GM23338 (cell line): Measurements from ENCODE around the gene NVL. TPM values are rescaled to one million over a fixed set of nuclear protein-coding genes. Genes with fewer than 3 reads are reported as not detected.

Experiments
- ATAC-seq: fragments of 200-7000 bp; cut with Tn5 transposase; 3 replicates; pipeline ENCODE4 v1.9.1; 2020
- DNase-seq: peaks from one replicate; pipeline ENCODE4 v3.0.0-alpha.2; 2015; ENCODE audit warnings: low spot score
- H2AFZ ChIP-seq: fragments of 200-600 bp; sonication (generic); 2 replicates; pipeline ENCODE4 v1.8.0; 2016; ENCODE audit warnings: antibody characterized with exemption, mild to moderate bottlenecking, moderate library complexity
- H3F3A ChIP-seq: fragments of 200-600 bp; sonication (generic); replicated peaks from 2 replicates; pipeline ENCODE4 v1.8.0; 2017; ENCODE audit warnings: antibody characterized with exemption, mixed run types, low read depth
- H3K27ac ChIP-seq: fragments of 200-600 bp; sonication (generic); 2 replicates; pipeline ENCODE4 v1.6.1; 2016; ENCODE audit warnings: low read depth
- H3K27me3 ChIP-seq: fragments of 200-600 bp; sonication (generic); 2 replicates; pipeline ENCODE4 v1.8.0; 2016; ENCODE audit warnings: mild to moderate bottlenecking, mixed run types, moderate library complexity; ENCODE audit not compliant: insufficient read depth
- H3K36me3 ChIP-seq: fragments of 200-600 bp; sonication (generic); 2 replicates; pipeline ENCODE4 v1.8.0; 2016; ENCODE audit warnings: mild to moderate bottlenecking; ENCODE audit not compliant: insufficient read depth
- H3K4me1 ChIP-seq: fragments of 200-600 bp; sonication (generic); 2 replicates; pipeline ENCODE4 v1.8.0; 2016; ENCODE audit warnings: mild to moderate bottlenecking, moderate library complexity; ENCODE audit not compliant: insufficient read depth
- H3K4me2 ChIP-seq: fragments of 200-600 bp; sonication (generic); 2 replicates; pipeline ENCODE4 v1.7.1; 2017; ENCODE audit warnings: mixed run types
- H3K4me3 ChIP-seq: fragments of 200-600 bp; sonication (generic); 2 replicates; pipeline ENCODE4 v1.6.1; 2016; ENCODE audit warnings: mixed run types
- H3K79me2 ChIP-seq: fragments of 200-600 bp; sonication (generic); replicated peaks from 2 replicates; pipeline ENCODE4 v1.8.0; 2017; ENCODE audit warnings: mild to moderate bottlenecking; ENCODE audit not compliant: insufficient read depth
- H3K9me2 ChIP-seq: fragments of 200-600 bp; sonication (generic); 2 replicates; pipeline ENCODE4 v1.8.0; 2017; ENCODE audit not compliant: insufficient read depth
- H4K20me1 ChIP-seq: fragments of 200-600 bp; sonication (generic); replicated peaks from 2 replicates; pipeline ENCODE4 v1.8.0; 2017; ENCODE audit warnings: mild to moderate bottlenecking; ENCODE audit not compliant: insufficient read depth
- H3K27ac Mint-ChIP-seq: 2 replicates; pipeline ENCODE4 v1.8.0; 2020; ENCODE audit warnings: inconsistent platforms, mild to moderate bottlenecking, moderate library complexity, mixed read lengths
- H3K27me3 Mint-ChIP-seq: 3 replicates; pipeline ENCODE4 v1.8.0; 2022; ENCODE audit warnings: low read depth, mild to moderate bottlenecking, moderate library complexity, mixed read lengths, inconsistent platforms; ENCODE audit not compliant: insufficient read depth, poor library complexity
- H3K36me3 Mint-ChIP-seq: 3 replicates; pipeline ENCODE4 v1.8.0; 2021; ENCODE audit warnings: low read depth, mild to moderate bottlenecking, inconsistent platforms, moderate library complexity, mixed read lengths
- H3K4me1 Mint-ChIP-seq: 3 replicates; pipeline ENCODE4 v1.8.0; 2020; ENCODE audit warnings: mild to moderate bottlenecking, inconsistent platforms, mixed read lengths
- H3K4me3 Mint-ChIP-seq: 3 replicates; pipeline ENCODE4 v1.8.0; 2021; ENCODE audit warnings: moderate library complexity, mild to moderate bottlenecking, inconsistent platforms, mixed read lengths
- H3K9me3 Mint-ChIP-seq: 3 replicates; pipeline ENCODE4 v1.8.0; 2020; ENCODE audit warnings: moderate library complexity, mild to moderate bottlenecking, inconsistent platforms, mixed read lengths
- CREB1 ChIP-seq: fragments of 250-450 bp; sonication (Bioruptor Pico); IDR thresholded peaks from 2 replicates; pipeline ENCODE4 v1.5.0; 2020; ENCODE audit warnings: low read depth, mild to moderate bottlenecking, moderate library complexity
- CTCF ChIP-seq, 2 experiments: fragments of 200-600 bp in 1 of 2; sonication (generic) in 1 of 2; conservative IDR thresholded peaks; 2 replicates each; pipeline versions ENCODE4 v1.5.1 to v1.6.1; 2016 to 2017; ENCODE audit warnings: antibody characterized with exemption in 2 of 2, low read depth in 2 of 2, mild to moderate bottlenecking in 2 of 2, moderate library complexity in 1 of 2
- EZH2 ChIP-seq: fragments of 200-600 bp; sonication (generic); IDR thresholded peaks from one replicate; pipeline ENCODE4 v1.8.0; 2017; ENCODE audit warnings: antibody characterized with exemption, mild to moderate bottlenecking, low read depth; ENCODE audit not compliant: unreplicated experiment
- EZH2phosphoT487 ChIP-seq: fragments of 200-600 bp; sonication (generic); IDR thresholded peaks from one replicate; pipeline ENCODE4 v1.8.1; 2018; ENCODE audit warnings: antibody characterized with exemption; ENCODE audit not compliant: unreplicated experiment
- JUNB ChIP-seq: IDR thresholded peaks from one replicate; pipeline ENCODE4 v1.6.1; 2016; ENCODE audit warnings: antibody characterized with exemption; ENCODE audit not compliant: unreplicated experiment
- NANOG ChIP-seq: IDR thresholded peaks from 2 replicates; pipeline ENCODE4 v1.6.1; 2016; ENCODE audit warnings: antibody characterized with exemption, borderline replicate concordance
- POLR2AphosphoS5 ChIP-seq: IDR thresholded peaks from 2 replicates; pipeline ENCODE4 v1.6.1; 2016; ENCODE audit warnings: antibody characterized with exemption, low read depth
- STAT1 ChIP-seq: IDR thresholded peaks from one replicate; pipeline ENCODE4 v1.6.1; 2016; ENCODE audit warnings: antibody characterized with exemption; ENCODE audit not compliant: unreplicated experiment
- ZNF114 ChIP-seq: fragments of 250-450 bp; sonication (Bioruptor Pico); IDR thresholded peaks from 2 replicates; pipeline ENCODE4 v1.5.0; 2020; ENCODE audit warnings: mild to moderate bottlenecking, moderate library complexity
- ZNF331 ChIP-seq: fragments of 250-450 bp; sonication (Bioruptor Pico); IDR thresholded peaks from 2 replicates; pipeline ENCODE4 v1.5.0; 2020; ENCODE audit warnings: low read depth, mild to moderate bottlenecking, moderate library complexity
- ZNF462 ChIP-seq: fragments of 250-450 bp; sonication (Bioruptor Pico); IDR thresholded peaks from 2 replicates; pipeline ENCODE4 v1.5.0; 2020; ENCODE audit warnings: mild to moderate bottlenecking, moderate library complexity
- polyA plus RNA-seq: library from polyadenylated mRNA; unstranded; fragments of >200 nt; fragmentation: Nextera tagmentation; extraction: Ambion mirVana; gene quantifications from 2 replicates; pipeline ENCODE4 v1.2.1, GENCODE V29; 2016
- total RNA-seq: library from RNA; depleted of rRNA; stranded (reverse); fragments of >200 nt; shearing (Covaris generic); gene quantifications from 2 replicates; pipeline ENCODE4 v1.2.3, GENCODE V29; 2014
- TF ChIP-seq, protein P1 (sequence below): IDR thresholded peaks from 2 replicates; pipeline ENCODE4 v1.6.1; 2016; ENCODE audit warnings: antibody characterized with exemption

Gene NVL
- total and polyA plus RNA-seq, 2 experiments from 2014 or later = 44.4 to 71.7 TPM

DNA sequence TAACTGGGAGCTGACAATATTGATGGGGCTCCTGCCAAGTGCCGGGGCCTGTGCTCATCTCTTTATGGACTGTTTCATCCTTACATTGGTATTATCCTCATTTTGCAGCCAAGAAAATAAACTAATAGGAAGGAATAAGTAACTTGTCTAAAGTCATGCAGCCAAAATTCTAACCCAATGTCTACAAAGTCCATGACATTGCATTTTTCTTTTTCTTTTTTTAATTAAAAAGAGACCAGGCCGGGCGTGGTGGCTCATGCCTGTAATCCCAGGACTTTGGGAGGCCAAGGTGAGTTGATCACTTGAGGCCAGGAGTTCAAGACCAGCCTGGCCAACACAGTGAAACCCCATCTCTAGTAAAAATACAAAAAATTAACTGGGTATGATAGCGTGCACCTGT, 128.1 kb downstream of the NVL start:
- H3K4me2 ChIP-seq = no peak overlapping the region
- no peak overlapping the region for H3K27ac Mint-ChIP-seq
- H3K4me3 ChIP-seq = no peak overlapping the region
- H4K20me1 ChIP-seq = no peaks in the 10 kb centered on the region
- H3K36me3 ChIP-seq = no peaks in the 10 kb centered on the region
- H3K9me3 Mint-ChIP-seq = no peaks in the 10 kb centered on the region
- H2AFZ ChIP-seq = no peak overlapping the region
- no peaks in the 10 kb centered on the region for H3K27me3 ChIP-seq
- 0 out of 2 replicates have a peak overlapping the region, but pooled peaks have one; percentile 11 for H3K27ac ChIP-seq
- no peak for TF ChIP-seq ZNF331 (CRISPR knock-in tag)
- TF ChIP-seq STAT1 = no peak
- TF ChIP-seq POLR2AphosphoS5 = no peak
- no peak for TF ChIP-seq NANOG
- TF ChIP-seq ZNF462 (CRISPR knock-in tag) = no peak
- TF ChIP-seq CREB1 = no peak
- no peak for TF ChIP-seq ZNF114 (CRISPR knock-in tag)
- TF ChIP-seq, protein P1, sequence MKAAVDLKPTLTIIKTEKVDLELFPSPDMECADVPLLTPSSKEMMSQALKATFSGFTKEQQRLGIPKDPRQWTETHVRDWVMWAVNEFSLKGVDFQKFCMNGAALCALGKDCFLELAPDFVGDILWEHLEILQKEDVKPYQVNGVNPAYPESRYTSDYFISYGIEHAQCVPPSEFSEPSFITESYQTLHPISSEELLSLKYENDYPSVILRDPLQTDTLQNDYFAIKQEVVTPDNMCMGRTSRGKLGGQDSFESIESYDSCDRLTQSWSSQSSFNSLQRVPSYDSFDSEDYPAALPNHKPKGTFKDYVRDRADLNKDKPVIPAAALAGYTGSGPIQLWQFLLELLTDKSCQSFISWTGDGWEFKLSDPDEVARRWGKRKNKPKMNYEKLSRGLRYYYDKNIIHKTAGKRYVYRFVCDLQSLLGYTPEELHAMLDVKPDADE = no peak
- no peak for TF ChIP-seq JUNB
- no peak for TF ChIP-seq CTCF (conservative IDR thresholded peaks at IDR 0.05; ENCODE audit: low read depth in 2 of 2)
- no peak for TF ChIP-seq EZH2
- no peak for TF ChIP-seq EZH2phosphoT487
- no peak for ATAC-seq
- H3K79me2 ChIP-seq = no peaks in the 10 kb centered on the region
- H3K4me1 ChIP-seq = peaks cover 19% of the 10 kb centered on the region
- H3K27me3 Mint-ChIP-seq = peaks cover 5% of the 10 kb centered on the region
- DNase-seq = no peak
- no peaks in the 10 kb centered on the region for H3K9me2 ChIP-seq
- no peak overlapping the region for H3K4me3 Mint-ChIP-seq
- H3F3A ChIP-seq = no peaks in the 10 kb centered on the region
- H3K4me1 Mint-ChIP-seq = peaks cover 24% of the 10 kb centered on the region
- H3K36me3 Mint-ChIP-seq = no peaks in the 10 kb centered on the region; the same call in 2 of the 3 replicates
